ENCODE measurements around the gene PRELP. TPM values are rescaled to one million over a fixed set of nuclear protein-coding genes. Genes with fewer than 3 reads are reported as not detected.

PRELP gene
- total RNA-seq, 1 experiment from 2014 or later, result 0.07 TPM

GRCh38 chr1:203526572-203526971, 51.0 kb downstream of the PRELP start:
- Mint-ChIP-seq H3K9me3 (no peaks in the 10 kb centered on the region), H3K4me3 (no peak overlapping the region), H3K36me3 (ENCODE audit: insufficient read depth in 1 of 3, low read depth in 3 of 3) (no peaks in the 10 kb centered on the region), H3K4me1 (peaks cover 43 to 51% of the 10 kb centered on the region in 2 experiments), H3K27ac (no peak overlapping the region; a peak in 2 of 7 replicates), H3K27me3 (ENCODE audit: low read depth) (peaks cover 15% of the 10 kb centered on the region)
- H3K79me1 ChIP-seq (ENCODE audit: insufficient read depth, low read depth, low read length, poor library complexity, severe bottlenecking), result no peaks in the 10 kb centered on the region
- WGBS (ENCODE audit: extremely low coverage, insufficient read length, low lambda C conversion rate), result no CpG with 5 or more reads among the region's 6 CpGs
- H3K9ac ChIP-seq (ENCODE audit: extremely low read depth, insufficient read length, low read length), result no peak overlapping the region
- no peak overlapping the region for H2AK5ac ChIP-seq (ENCODE audit: insufficient read length, low read length)
- no peaks in the 10 kb centered on the region for H3K23me2 ChIP-seq (ENCODE audit: insufficient read length, low read depth, low read length, poor library complexity, severe bottlenecking)
- peaks cover 10% of the 10 kb centered on the region; the same call in 1 of the 2 replicates for H3K4me1 ChIP-seq (ENCODE audit: insufficient read depth, low read length)
- H2BK15ac ChIP-seq (ENCODE audit: low read depth, low read length), result no peak overlapping the region
- no peak for DNase-seq
- H2AFZ ChIP-seq (ENCODE audit: low read length), result no peak overlapping the region
- H2BK20ac ChIP-seq (ENCODE audit: low read depth, low read length, poor library complexity, severe bottlenecking), result no peak overlapping the region
- no peak overlapping the region for H3K18ac ChIP-seq (ENCODE audit: insufficient read length, low read depth, low read length)
- H3K79me2 ChIP-seq (ENCODE audit: insufficient read depth, low read length), result no peaks in the 10 kb centered on the region
- no peak overlapping the region for H3K56ac ChIP-seq (ENCODE audit: insufficient read length, low read depth, low read length)
- H4K91ac ChIP-seq (ENCODE audit: insufficient read length, low read depth, low read length), result no peak overlapping the region
- no peak overlapping the region for H2BK120ac ChIP-seq (ENCODE audit: low read depth, low read length, poor library complexity, severe bottlenecking)
- H3K4me2 ChIP-seq (ENCODE audit: insufficient read depth, insufficient read length, low read length), result no peak overlapping the region
- no peak overlapping the region for H4K8ac ChIP-seq (replicated peaks; ENCODE audit: insufficient read length, low read depth, low read length)
- H3T11ph ChIP-seq (ENCODE audit: low read length), result no peak overlapping the region
- H3K23ac ChIP-seq (ENCODE audit: insufficient read length, low read depth, low read length), result no peak overlapping the region
- TF ChIP-seq CTCF (conservative IDR thresholded peaks at IDR 0.05), result no peak
- no peak overlapping the region for H3K4ac ChIP-seq (ENCODE audit: low read depth, low read length)
- no peaks in the 10 kb centered on the region for H4K20me1 ChIP-seq (ENCODE audit: control insufficient read depth, insufficient read depth, insufficient read length)
- H3K9me3 ChIP-seq (ENCODE audit: control insufficient read depth, low read depth, low read length), result no peaks in the 10 kb centered on the region
- no peak overlapping the region for H4K5ac ChIP-seq (ENCODE audit: insufficient read length, low read depth, low read length)
- no peaks in the 10 kb centered on the region; the same call in 1 of the 2 replicates for H3K27me3 ChIP-seq (ENCODE audit: insufficient read depth, low read length)
- H3K14ac ChIP-seq (ENCODE audit: insufficient read depth, low read length), result no peak overlapping the region
- H2BK12ac ChIP-seq (ENCODE audit: insufficient read length, low read depth, low read length), result no peak overlapping the region
- H2BK5ac ChIP-seq (ENCODE audit: insufficient read length, low read length), result no peak overlapping the region
- no peak overlapping the region for H3K27ac ChIP-seq (ENCODE audit: insufficient read length, low read depth, low read length)

Measured in H9 (cell line).